ENCODE data around the gene PDZD11.

DNA sequence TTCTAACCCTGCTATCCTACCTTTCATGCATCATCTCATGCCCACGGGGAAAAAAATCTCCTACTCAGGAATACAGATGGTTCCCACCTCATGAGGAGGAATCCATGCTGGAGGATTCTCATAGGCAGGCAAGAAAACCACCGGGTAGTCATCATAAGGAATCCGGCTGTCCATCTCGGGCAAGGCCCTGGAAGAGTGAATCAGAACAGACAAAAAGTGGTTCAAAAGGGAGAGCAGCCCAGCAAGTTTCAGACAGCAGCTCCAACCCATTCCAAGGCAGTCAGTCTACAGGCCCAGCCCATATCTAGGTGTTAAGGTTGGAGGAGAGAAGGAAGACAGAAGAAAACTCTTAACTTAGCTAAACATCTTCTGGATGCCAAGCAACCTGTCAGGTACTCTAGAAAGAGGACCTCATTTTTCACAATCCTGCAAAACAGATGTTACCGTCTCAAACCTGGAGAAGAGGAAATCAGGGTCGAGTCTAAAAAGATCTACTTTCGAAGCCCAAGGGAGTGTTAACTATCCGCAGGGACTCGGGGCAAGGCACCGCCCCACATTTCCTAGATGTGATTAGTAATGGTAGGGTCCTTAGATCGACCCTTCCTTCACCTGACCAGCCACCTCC lies 447 bp downstream of the PDZD11 start:
- TF ChIP-seq, protein P1, sequence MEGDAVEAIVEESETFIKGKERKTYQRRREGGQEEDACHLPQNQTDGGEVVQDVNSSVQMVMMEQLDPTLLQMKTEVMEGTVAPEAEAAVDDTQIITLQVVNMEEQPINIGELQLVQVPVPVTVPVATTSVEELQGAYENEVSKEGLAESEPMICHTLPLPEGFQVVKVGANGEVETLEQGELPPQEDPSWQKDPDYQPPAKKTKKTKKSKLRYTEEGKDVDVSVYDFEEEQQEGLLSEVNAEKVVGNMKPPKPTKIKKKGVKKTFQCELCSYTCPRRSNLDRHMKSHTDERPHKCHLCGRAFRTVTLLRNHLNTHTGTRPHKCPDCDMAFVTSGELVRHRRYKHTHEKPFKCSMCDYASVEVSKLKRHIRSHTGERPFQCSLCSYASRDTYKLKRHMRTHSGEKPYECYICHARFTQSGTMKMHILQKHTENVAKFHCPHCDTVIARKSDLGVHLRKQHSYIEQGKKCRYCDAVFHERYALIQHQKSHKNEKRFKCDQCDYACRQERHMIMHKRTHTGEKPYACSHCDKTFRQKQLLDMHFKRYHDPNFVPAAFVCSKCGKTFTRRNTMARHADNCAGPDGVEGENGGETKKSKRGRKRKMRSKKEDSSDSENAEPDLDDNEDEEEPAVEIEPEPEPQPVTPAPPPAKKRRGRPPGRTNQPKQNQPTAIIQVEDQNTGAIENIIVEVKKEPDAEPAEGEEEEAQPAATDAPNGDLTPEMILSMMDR (conservative IDR thresholded peaks at IDR 0.05; ENCODE audit: low read depth, low read length): no peak
- no peak for TF ChIP-seq EZH2 (IDR thresholded peaks at IDR 0.05; ENCODE audit: low read length, unreplicated experiment)
- no peak for TF ChIP-seq EZH2phosphoT487 (IDR thresholded peaks at IDR 0.05; ENCODE audit: borderline replicate concordance, low read length)
